GM23248 (cell line): Measurements from ENCODE around the gene NHEJ1.

Experiments used
- EZH2 ChIP-seq: fragments of 200-600 bp; sonication (generic); IDR thresholded peaks from 2 replicates; pipeline ENCODE4 v1.6.1; 2018; ENCODE audit warnings: antibody characterized with exemption, mild to moderate bottlenecking; ENCODE audit not compliant: insufficient read depth, poor library complexity, severe bottlenecking
- EZH2phosphoT487 ChIP-seq: fragments of 200-600 bp; sonication (generic); IDR thresholded peaks from 2 replicates; pipeline ENCODE4 v1.6.1; 2018; ENCODE audit warnings: antibody characterized with exemption, moderate library complexity, mild to moderate bottlenecking, low read depth; ENCODE audit not compliant: insufficient read depth

- no peak for TF ChIP-seq EZH2
- no peak for TF ChIP-seq EZH2phosphoT487
These were observed 131.4 kb downstream of the NHEJ1 start for GRCh38 chr2:219028996-219029828.
